H1 (cell line): ENCODE data around the gene EPHB1. TPM values are rescaled to one million over a fixed set of nuclear protein-coding genes. Genes with fewer than 3 reads are reported as not detected.

Experiments
- CTCF ChIA-PET: fragments of 300-600 bp; sonication (Branson Sonifier 250); formaldehyde crosslinking; loops from one replicate; lab custom pipeline; 2021; ENCODE audit not compliant: partially characterized antibody; lab: Charles Lee
- POLR2A ChIA-PET: fragments of 300-600 bp; sonication (Branson Sonifier 250); formaldehyde crosslinking; loops from one replicate; lab custom pipeline; 2021; ENCODE audit warnings: inconsistent platforms; ENCODE audit not compliant: partially characterized antibody; lab: Charles Lee
- DNase-seq, 2 experiments: peaks; one replicate each; pipeline versions ENCODE4 v3.0.0 to v3.0.0-alpha.2; 2010 to 2022; ENCODE audit warnings: low spot score in 2 of 2, low read depth in 1 of 2, mixed read lengths in 1 of 2
- FAIRE-seq: peaks from 2 replicates; lab custom pipeline; 2011; peaks lifted over from hg19 to GRCh38; lab: Jason Lieb, UNC
- H2AFZ ChIP-seq: 2 replicates; pipeline ENCODE4 v1.8.1; 2012; ENCODE audit warnings: low read length, inconsistent platforms
- H2AK5ac ChIP-seq: 2 replicates; pipeline ENCODE4 v1.6.1; 2013; ENCODE audit warnings: low read depth, low read length
- H2BK120ac ChIP-seq: replicated peaks from 2 replicates; pipeline ENCODE3; 2013; ENCODE audit warnings: low read depth, low read length, inconsistent platforms
- H2BK12ac ChIP-seq: 2 replicates; pipeline ENCODE4 v1.6.1; 2013; ENCODE audit warnings: low read depth, low read length
- H2BK15ac ChIP-seq: 2 replicates; pipeline ENCODE4 v1.6.1; 2013; ENCODE audit warnings: low read length
- H2BK20ac ChIP-seq: 2 replicates; pipeline ENCODE4 v1.6.1; 2013; ENCODE audit warnings: low read length
- H2BK5ac ChIP-seq: 2 replicates; pipeline ENCODE4 v1.6.1; 2013; ENCODE audit warnings: low read depth, low read length
- H3K14ac ChIP-seq: 2 replicates; pipeline ENCODE4 v1.6.1; 2013; ENCODE audit warnings: inconsistent platforms; ENCODE audit not compliant: insufficient read length
- H3K18ac ChIP-seq: 2 replicates; pipeline ENCODE4 v1.6.1; 2013; ENCODE audit warnings: low read length; ENCODE audit errors: extremely low read depth
- H3K23ac ChIP-seq: 2 replicates; pipeline ENCODE4 v1.6.1; 2013; ENCODE audit warnings: inconsistent platforms; ENCODE audit not compliant: insufficient read length
- H3K23me2 ChIP-seq: 2 replicates; pipeline ENCODE4 v1.6.1; 2013; ENCODE audit warnings: low read depth, low read length
- H3K27ac ChIP-seq: 2 replicates; pipeline ENCODE4 v1.6.1; 2011; ENCODE audit warnings: low read depth, low read length, inconsistent platforms
- H3K27me3 ChIP-seq, 4 experiments: replicated peaks in 1 of 4; 1 replicate in 1 of 4; 2 replicates in 3 of 4; pipeline versions ENCODE4 v1.6.1 to v1.8.1; 2011 to 2013; ENCODE audit warnings: low read length in 3 of 4, mild to moderate bottlenecking in 3 of 4, inconsistent platforms in 2 of 4, mixed read lengths in 2 of 4, moderate library complexity in 1 of 4; ENCODE audit not compliant: control insufficient read depth in 3 of 4, insufficient read depth in 3 of 4; ENCODE audit errors: extremely low read depth in 1 of 4
- H3K36me3 ChIP-seq, 4 experiments: 2 replicates each; pipeline versions ENCODE4 v1.6.1 to v1.8.1; 2011 to 2013; ENCODE audit warnings: mild to moderate bottlenecking in 4 of 4, low read length in 3 of 4, moderate library complexity in 2 of 4, control low read depth in 1 of 4, inconsistent platforms in 1 of 4; ENCODE audit not compliant: insufficient read depth in 4 of 4, control insufficient read depth in 2 of 4
- H3K4ac ChIP-seq: replicated peaks from 2 replicates; pipeline ENCODE3; 2013; ENCODE audit warnings: low read length, low read depth, mixed read lengths, inconsistent platforms; ENCODE audit not compliant: insufficient read length
- H3K4me1 ChIP-seq, 4 experiments: replicated peaks in 1 of 4; 1 replicate in 1 of 4; 2 replicates in 3 of 4; pipeline versions ENCODE4 v1.6.1 to v1.8.1; 2011 to 2013; ENCODE audit warnings: low read length in 3 of 4, inconsistent platforms in 2 of 4, mixed read lengths in 1 of 4; ENCODE audit not compliant: insufficient read depth in 4 of 4, control insufficient read depth in 3 of 4
- H3K4me2 ChIP-seq, 2 experiments: 2 replicates each; pipeline versions ENCODE4 v1.6.1 to v1.8.1; 2011 to 2013; ENCODE audit warnings: low read depth in 2 of 2, low read length in 2 of 2, control low read depth in 1 of 2, inconsistent platforms in 1 of 2, mild to moderate bottlenecking in 1 of 2; ENCODE audit not compliant: insufficient read depth in 1 of 2
- H3K4me3 ChIP-seq, 4 experiments: fragments of 200-600, 300-600 bp in 1 of 4; sonication (generic), shearing (Covaris generic), sonication (Bioruptor Twin) in 1 of 4; 2 replicates each; pipeline versions ENCODE4 v1.5.1 to v1.8.1; 2011 to 2016; ENCODE audit warnings: low read length in 4 of 4, low read depth in 3 of 4, control low read depth in 2 of 4, inconsistent platforms in 2 of 4, mild to moderate bottlenecking in 2 of 4, mixed read lengths in 1 of 4, moderate library complexity in 1 of 4; ENCODE audit not compliant: insufficient read depth in 2 of 4; ENCODE audit errors: extremely low read depth in 1 of 4
- H3K56ac ChIP-seq: replicated peaks from 2 replicates; pipeline ENCODE3; 2013; ENCODE audit warnings: low read depth, mild to moderate bottlenecking, mixed read lengths, low read length, inconsistent platforms; ENCODE audit not compliant: insufficient read length
- H3K79me1 ChIP-seq: 2 replicates; pipeline ENCODE4 v1.6.1; 2013; ENCODE audit warnings: low read depth, low read length, control low read depth
- H3K79me2 ChIP-seq, 2 experiments: 2 replicates each; pipeline versions ENCODE4 v1.6.1 to v1.8.1; 2012 to 2013; ENCODE audit warnings: low read length in 2 of 2, mild to moderate bottlenecking in 2 of 2, inconsistent platforms in 1 of 2; ENCODE audit not compliant: insufficient read depth in 2 of 2, control insufficient read depth in 1 of 2
- H3K9ac ChIP-seq, 4 experiments: replicated peaks in 1 of 4; 1 replicate in 1 of 4; 2 replicates in 3 of 4; pipeline versions ENCODE4 v1.6.1 to v1.8.1; 2011 to 2013; ENCODE audit warnings: low read depth in 3 of 4, low read length in 3 of 4, control low read depth in 2 of 4, mild to moderate bottlenecking in 2 of 4, moderate library complexity in 2 of 4, inconsistent platforms in 1 of 4; ENCODE audit errors: extremely low read depth in 1 of 4
- H3K9me3 ChIP-seq, 2 experiments: 2 replicates each; pipeline versions ENCODE4 v1.6.1 to v1.8.1; 2012 to 2013; ENCODE audit warnings: mild to moderate bottlenecking in 2 of 2, moderate library complexity in 2 of 2, control low read depth in 1 of 2, inconsistent platforms in 1 of 2, low read depth in 1 of 2, low read length in 1 of 2, mixed read lengths in 1 of 2; ENCODE audit not compliant: insufficient read depth in 2 of 2
- H4K20me1 ChIP-seq, 2 experiments: replicated peaks in 1 of 2; 2 replicates each; pipeline versions ENCODE3 to v1.8.1; 2011 to 2013; ENCODE audit warnings: inconsistent platforms in 2 of 2, low read length in 2 of 2, mild to moderate bottlenecking in 1 of 2; ENCODE audit not compliant: insufficient read depth in 2 of 2, control insufficient read depth in 1 of 2
- H4K5ac ChIP-seq: 2 replicates; pipeline ENCODE4 v1.6.1; 2013; ENCODE audit warnings: low read length, low read depth, mixed read lengths, inconsistent platforms; ENCODE audit not compliant: insufficient read length
- H4K8ac ChIP-seq: 2 replicates; pipeline ENCODE4 v1.8.0; 2013; ENCODE audit warnings: mild to moderate bottlenecking, moderate library complexity, low read length, inconsistent platforms; ENCODE audit not compliant: insufficient read depth; ENCODE audit errors: extremely low read depth
- H4K91ac ChIP-seq: replicated peaks from 2 replicates; pipeline ENCODE3; 2013; ENCODE audit warnings: low read length, mixed read lengths, inconsistent platforms; ENCODE audit not compliant: insufficient read length
- BRCA1 ChIP-seq: IDR thresholded peaks from 2 replicates; pipeline ENCODE4 v1.6.1; 2012; ENCODE audit warnings: low read depth, low read length, improper control_type of control experiment
- SP1 ChIP-seq: IDR thresholded peaks from 2 replicates; pipeline ENCODE4 v1.6.1; 2011; ENCODE audit warnings: low read depth, low read length
- WGBS, 2 experiments: shearing (Covaris generic) in 1 of 2; methylation state at CpG; one replicate each; pipeline versions ENCODE4 v1.1.6 to v1.1.7; 2013 to 2015; ENCODE audit warnings: low lambda C conversion rate in 2 of 2, mixed read lengths in 2 of 2, inconsistent platforms in 1 of 2, low coverage in 1 of 2, missing lambda C conversion rate in 1 of 2; ENCODE audit not compliant: insufficient replicate concordance in 2 of 2, insufficient coverage in 1 of 2, insufficient read length in 1 of 2; ENCODE audit errors: extremely low coverage in 1 of 2, missing lambda C conversion rate in 1 of 2; 5-methylcytosine and 5-hydroxymethylcytosine counted together
- polyA plus RNA-seq, 7 experiments: library from polyadenylated mRNA; depleted of rRNA in 3 of 7; stranded (reverse) in 5 of 7; unstranded in 2 of 7; fragments of >200 nt in 5 of 7; fragments of 200-250 nt in 2 of 7; gene quantifications; 1 replicate in 5 of 7; 2 replicates in 1 of 7; 4 replicates in 1 of 7; pipeline versions ENCODE4 v1.2.1 to v1.2.3, GENCODE V29; 2011 to 2013; ENCODE audit warnings: missing spikeins in 2 of 7, mixed read lengths in 2 of 7
- total RNA-seq: library from RNA; stranded (reverse); fragmentation: NEBNext Ultra II Directional; extraction: Animal tissue kit (Norgen Biotek cat#: 25700); gene quantifications from 2 replicates; pipeline ENCODE4 v1.2.1, GENCODE V29; 2021
- TF ChIP-seq, protein P1 (sequence below): IDR thresholded peaks from 2 replicates; pipeline ENCODE4 v1.6.1; 2011; ENCODE audit warnings: low read length, improper control_type of control experiment

The EPHB1 gene
- total and polyA plus RNA-seq, 2 of the 8 experiments (the other 6 are each of a cell fraction or from before 2014, with no cell fraction given): 3.5 to 5.9 TPM

DNA sequence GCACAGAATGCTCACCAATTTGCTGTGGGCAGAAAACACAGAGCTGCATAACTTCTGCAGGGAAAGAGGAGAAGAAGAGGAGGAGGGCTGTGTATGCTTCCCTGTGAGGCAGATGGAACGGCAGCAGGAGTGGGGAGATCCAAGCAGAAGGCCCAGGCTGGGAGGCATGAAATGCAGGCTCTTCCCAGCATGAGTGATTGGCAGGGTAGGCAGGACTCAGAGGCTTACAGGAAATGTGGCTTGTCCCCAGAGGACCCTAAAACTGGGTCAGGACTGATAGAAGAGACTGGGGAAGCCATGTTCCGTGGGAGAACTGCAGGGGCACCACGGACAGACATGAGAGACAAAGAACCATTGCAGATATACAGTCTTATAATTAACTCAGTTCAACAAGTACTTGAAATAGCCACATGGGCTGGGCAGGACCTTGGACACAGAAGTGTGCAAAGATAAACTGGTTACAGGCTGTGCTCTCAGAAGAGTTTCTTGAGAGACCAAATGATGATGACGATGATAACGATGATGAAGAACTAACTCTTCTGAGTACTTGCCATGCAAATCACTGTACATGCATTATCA lies 286.9 kb downstream of the EPHB1 start:
- no peak overlapping the region for H2AK5ac ChIP-seq
- no peaks in the 10 kb centered on the region for H3K79me2 ChIP-seq
- no peak overlapping the region for H3K4me3 ChIP-seq
- H2BK15ac ChIP-seq: no peak overlapping the region
- TF ChIP-seq BRCA1 (no peak), SP1 (no peak)
- TF ChIP-seq, protein P1, sequence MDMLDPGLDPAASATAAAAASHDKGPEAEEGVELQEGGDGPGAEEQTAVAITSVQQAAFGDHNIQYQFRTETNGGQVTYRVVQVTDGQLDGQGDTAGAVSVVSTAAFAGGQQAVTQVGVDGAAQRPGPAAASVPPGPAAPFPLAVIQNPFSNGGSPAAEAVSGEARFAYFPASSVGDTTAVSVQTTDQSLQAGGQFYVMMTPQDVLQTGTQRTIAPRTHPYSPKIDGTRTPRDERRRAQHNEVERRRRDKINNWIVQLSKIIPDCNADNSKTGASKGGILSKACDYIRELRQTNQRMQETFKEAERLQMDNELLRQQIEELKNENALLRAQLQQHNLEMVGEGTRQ: no peak
- H3K23ac ChIP-seq: no peak overlapping the region
- no peak overlapping the region for H2BK12ac ChIP-seq
- H4K5ac ChIP-seq: no peak overlapping the region
- WGBS, 2 experiments: 96% methylated on average over 5 of the region's 5 CpGs; no CpG with 5 or more reads in 1 of the 2 experiments
- H3K14ac ChIP-seq: no peak overlapping the region
- DNase-seq (no peak), FAIRE-seq (no peak)
- H3K4me1 ChIP-seq: peaks cover 0 to 4% (median 0%) of the 10 kb centered on the region in 4 experiments; a peak in 2 of 7 replicates
- H3K56ac ChIP-seq: no peak overlapping the region
- H3K4me2 ChIP-seq: no peak overlapping the region
- no peaks in the 10 kb centered on the region for H3K36me3 ChIP-seq
- no peaks in the 10 kb centered on the region for H3K79me1 ChIP-seq
- no peaks in the 10 kb centered on the region for H3K9me3 ChIP-seq
- H4K8ac ChIP-seq: no peak overlapping the region
- no peak overlapping the region for H2BK20ac ChIP-seq
- no peak overlapping the region for H3K9ac ChIP-seq
- H2AFZ ChIP-seq: no peak overlapping the region
- H3K4ac ChIP-seq: no peak overlapping the region
- POLR2A ChIA-PET: no interaction called here
- no peaks in the 10 kb centered on the region for H3K23me2 ChIP-seq
- no peak overlapping the region for H2BK120ac ChIP-seq
- H4K91ac ChIP-seq: no peak overlapping the region
- H4K20me1 ChIP-seq: no peaks in the 10 kb centered on the region
- H3K18ac ChIP-seq: no peak overlapping the region
- CTCF ChIA-PET: interaction anchor here (0.7 to 1.6 kb wide), 4 partner anchors 17 to 287 kb away, joined by 3 to 5 read pairs (median 3); no protein-coding TSS in a partner anchor
- no peak overlapping the region for H3K27ac ChIP-seq
- H3K27me3 ChIP-seq: no peaks in the 10 kb centered on the region
- no peak overlapping the region for H2BK5ac ChIP-seq
